Motor neuron (in vitro differentiated cells): ENCODE results near the gene TXLNB. TPM values are rescaled to one million over a fixed set of nuclear protein-coding genes. Genes with fewer than 3 reads are reported as not detected.

Source experiments
- ATAC-seq, 8 experiments: fragments of 200-7000 bp; cut with Tn5 transposase; replicated peaks in 6 of 8; 2 replicates each; pipeline ENCODE4 v1.8.0; 2021; ENCODE audit warnings: mild to moderate bottlenecking in 8 of 8, moderate library complexity in 8 of 8
- H3K27ac ChIP-seq, 2 donors: fragments of 250-450 bp; sonication (Bioruptor Pico); 2 replicates each; pipeline ENCODE4 v1.9.0; 2021; ENCODE audit warnings: antibody characterized with exemption in 2 of 2, mild to moderate bottlenecking in 2 of 2, moderate library complexity in 1 of 2
- H3K4me1 ChIP-seq, 2 donors: fragments of 250-450 bp; sonication (Bioruptor Pico); replicated peaks in 1 of 2; 2 replicates each; pipeline ENCODE4 v1.6.1; 2021; ENCODE audit warnings: antibody characterized with exemption in 2 of 2, mild to moderate bottlenecking in 2 of 2, moderate library complexity in 1 of 2
- H3K4me3 ChIP-seq, 5 donors: fragments of 250-450 bp; sonication (Bioruptor Pico); 2 replicates each; pipeline ENCODE4 v1.9.0; 2021; ENCODE audit warnings: antibody characterized with exemption in 5 of 5, mild to moderate bottlenecking in 5 of 5, moderate library complexity in 4 of 5
- WGBS, 10 experiments: fragments of 450-650 bp; shearing (Covaris generic); methylation state at CpG; one replicate each; pipeline ENCODE4 v1.0.0; 2022; 5-methylcytosine and 5-hydroxymethylcytosine counted together
- in situ Hi-C, 9 experiments: fragments of 400-800 bp; cut with MboI; loops; one replicate each; pipeline ENCODE4 v1.15.0; 2021; ENCODE audit warnings: low sequenced_read_pairs in 9 of 9, low pct_unique_long_range_greater_than_20kb in 2 of 9; ENCODE audit not compliant: unreplicated experiment in 9 of 9
- total RNA-seq, 8 experiments: library from RNA; unstranded; fragments of 300-600 nt; gene quantifications; 2 replicates each; pipeline versions ENCODE4 v1.2.3 to v1.2.4, GENCODE V29; 2022

Gene TXLNB
- total RNA-seq, 8 experiments from 2014 or later, result 0.27 to 9.7 (median 0.82) TPM

DNA sequence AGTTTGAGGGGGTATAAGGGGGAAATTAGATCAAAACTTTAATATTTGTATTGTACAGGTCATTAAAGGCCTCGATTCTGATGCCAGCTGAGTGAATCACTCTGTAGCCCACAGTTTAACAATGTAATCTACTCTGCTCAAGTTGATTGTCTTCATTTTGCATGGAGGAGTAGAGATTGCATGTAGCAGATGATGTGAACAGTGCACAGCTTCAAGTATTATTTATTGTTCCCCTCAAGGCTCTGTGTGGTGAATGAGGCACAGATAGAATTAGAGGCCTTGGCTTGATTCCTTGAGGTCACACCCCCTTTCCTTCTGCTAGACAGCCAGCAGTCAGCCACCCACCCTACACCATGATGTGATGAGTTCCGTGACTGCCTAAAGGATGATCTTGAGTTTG is 38.1 kb downstream of the TXLNB start:
- peak in 2 of 8 experiments; percentile 14 to 50 for ATAC-seq
- Histone ChIP-seq H3K4me3 (no peak overlapping the region), H3K4me1 (no peaks in the 10 kb centered on the region), H3K27ac (no peak overlapping the region)
- in situ Hi-C loops, result no loop called here
- 0 to 100% (median 85%) methylated on average over 1 to 2 of the region's 2 CpGs; no CpG with 5 or more reads in 2 of the 10 experiments for WGBS, 10 experiments

DNA sequence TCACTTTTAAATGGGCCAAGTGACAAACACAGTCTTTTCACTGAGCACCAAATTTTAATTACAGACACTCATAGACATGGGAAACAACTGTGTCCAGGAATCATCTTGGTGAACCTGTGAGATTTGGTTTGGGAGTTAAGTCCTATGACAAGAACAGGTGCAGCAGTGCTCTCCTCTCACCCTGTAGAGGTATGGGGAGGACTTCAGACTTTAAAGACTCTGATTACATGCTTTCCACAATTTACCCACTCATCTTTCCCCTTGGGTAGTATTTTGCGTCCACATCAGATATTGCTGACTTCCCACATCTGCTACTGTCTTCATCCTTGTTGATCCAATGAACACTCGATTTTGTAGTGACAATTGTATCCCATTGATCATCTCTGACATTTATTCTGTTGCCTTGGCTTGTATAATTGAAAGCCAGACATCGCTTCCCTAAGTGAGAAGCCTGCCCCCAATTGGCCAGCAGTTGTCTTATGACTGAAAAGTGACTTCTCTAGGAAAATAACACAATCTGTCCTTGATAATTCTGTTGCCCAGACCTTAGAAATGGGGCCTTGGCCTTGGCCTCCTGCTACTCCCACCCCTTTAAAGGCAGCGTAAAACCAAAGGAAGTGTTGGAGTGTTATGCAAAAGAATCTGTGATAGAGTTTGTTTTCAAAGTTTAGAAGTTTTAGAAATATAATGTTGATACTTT is 40.0 kb downstream of the TXLNB start:
- Histone ChIP-seq H3K4me1 (no peaks in the 10 kb centered on the region), H3K4me3 (no peak overlapping the region), H3K27ac (no peak overlapping the region)
- 31 to 100% (median 84%) methylated on average over 2 to 3 of the region's 4 CpGs; no CpG with 5 or more reads in 2 of the 10 experiments for WGBS, 10 experiments
- in situ Hi-C loops, result no loop called here
- no peak for ATAC-seq

DNA sequence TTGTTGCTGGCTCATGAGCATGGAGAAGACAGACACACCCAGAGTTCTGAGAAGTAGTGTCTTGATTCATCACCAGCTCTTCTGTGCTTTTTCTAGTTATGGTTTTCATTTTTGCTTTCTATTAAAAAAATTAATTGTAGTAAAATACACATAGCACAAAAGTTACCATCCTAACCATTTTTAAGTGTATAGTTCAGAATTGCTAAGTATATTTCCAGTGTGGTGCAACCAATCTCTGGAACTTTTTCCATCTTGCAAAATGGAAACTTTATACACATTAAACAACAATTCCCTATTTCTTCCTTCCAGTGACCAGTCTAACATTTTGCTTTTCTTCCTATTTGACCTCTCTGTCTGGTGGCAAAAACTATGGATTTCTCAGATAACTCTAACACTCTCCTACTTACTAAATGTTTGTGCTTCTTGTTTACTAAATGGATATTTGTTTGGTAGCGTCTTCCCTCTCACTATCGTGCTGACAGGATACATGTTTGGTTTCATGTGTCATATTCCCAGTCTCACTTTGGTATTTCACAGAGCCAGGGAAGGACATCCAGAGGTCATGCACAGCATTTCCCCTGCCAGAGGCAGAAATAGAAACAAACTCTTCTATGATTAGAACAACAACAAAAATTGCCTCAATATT is 40.6 kb downstream of the TXLNB start:
- H3K27ac ChIP-seq, result no peak overlapping the region
- no peak overlapping the region for H3K4me3 ChIP-seq
- no peaks in the 10 kb centered on the region for H3K4me1 ChIP-seq
- in situ Hi-C loops, result no loop called here
- ATAC-seq, result peak in 3 of 8 experiments; percentile 22 to 82 (median 73)
- 0 to 100% (median 89%) methylated on average over 1 to 2 of the region's 2 CpGs; no CpG with 5 or more reads in 2 of the 10 experiments for WGBS, 10 experiments

DNA sequence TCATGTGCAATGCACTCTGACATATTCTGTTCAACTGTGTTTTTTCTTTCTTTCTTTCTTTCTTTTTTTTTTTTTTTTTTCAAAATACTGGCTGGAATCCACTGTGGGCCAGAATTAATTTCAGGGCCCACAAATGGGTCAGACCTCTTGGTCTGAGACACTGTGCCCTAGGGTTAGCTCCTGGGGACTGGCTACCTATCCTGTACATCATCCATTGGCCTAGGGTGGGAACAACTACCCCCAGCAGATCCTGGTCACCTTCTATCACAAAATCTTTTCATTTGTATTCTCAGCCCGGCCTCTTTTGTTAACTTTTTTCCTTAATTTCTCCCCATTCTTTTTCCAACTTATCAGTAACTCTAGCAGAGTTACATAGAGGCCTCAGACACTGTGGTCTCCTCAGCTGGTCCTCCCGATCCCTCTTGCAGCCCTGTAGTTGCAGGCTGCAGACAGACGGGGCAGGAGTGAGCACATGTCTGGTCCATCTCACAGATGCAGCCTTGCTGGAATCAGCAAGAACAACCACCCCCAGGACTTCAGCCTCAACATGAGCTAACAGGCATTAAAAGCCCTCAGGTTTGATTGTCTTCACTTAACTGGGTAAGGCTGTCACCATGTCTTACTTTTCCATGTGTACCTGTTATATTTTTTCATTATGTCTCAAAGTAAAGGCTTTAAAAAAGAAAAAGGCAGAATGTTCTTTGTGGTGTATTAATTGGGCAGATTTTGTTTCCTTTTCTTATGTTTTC is 41.3 kb downstream of the TXLNB start:
- in situ Hi-C loops, result no loop called here
- peak; percentile 48 to 90 (median 78) for ATAC-seq
- 0 to 57% (median 33%) methylated on average over 1 to 3 of the region's 3 CpGs for WGBS, 10 experiments
- no peak overlapping the region for H3K27ac ChIP-seq
- H3K4me1 ChIP-seq, result no peaks in the 10 kb centered on the region
- H3K4me3 ChIP-seq, result no peak overlapping the region

- in situ Hi-C loops, result no loop called here
- 81 to 100% (median 93%) methylated on average over 1 to 4 of the region's 4 CpGs; no CpG with 5 or more reads in 1 of the 10 experiments for WGBS, 10 experiments
- Histone ChIP-seq H3K4me1 (no peaks in the 10 kb centered on the region), H3K27ac (no peak overlapping the region), H3K4me3 (no peak overlapping the region)
- no peak for ATAC-seq
Observed at GRCh38 chr6:139249395-139249794, 42.4 kb downstream of the TXLNB start.

GRCh38 chr6:139248911-139249310 is 42.9 kb downstream of the TXLNB start:
- no peaks in the 10 kb centered on the region for H3K4me1 ChIP-seq
- no peak for ATAC-seq
- no peak overlapping the region for H3K4me3 ChIP-seq
- WGBS, 10 experiments, result 50 to 100% (median 93%) methylated on average over 1 to 3 of the region's 3 CpGs
- in situ Hi-C loops, result no loop called here
- no peak overlapping the region for H3K27ac ChIP-seq

- WGBS, 10 experiments, result 70 to 95% (median 80%) methylated on average over 2 of the region's 2 CpGs; no CpG with 5 or more reads in 1 of the 10 experiments
- in situ Hi-C loops, result no loop called here
- no peak overlapping the region for H3K4me3 ChIP-seq
- no peaks in the 10 kb centered on the region for H3K4me1 ChIP-seq
- no peak for ATAC-seq
- no peak overlapping the region for H3K27ac ChIP-seq
Observed at GRCh38 chr6:139247618-139248017, 44.2 kb downstream of the TXLNB start.

DNA sequence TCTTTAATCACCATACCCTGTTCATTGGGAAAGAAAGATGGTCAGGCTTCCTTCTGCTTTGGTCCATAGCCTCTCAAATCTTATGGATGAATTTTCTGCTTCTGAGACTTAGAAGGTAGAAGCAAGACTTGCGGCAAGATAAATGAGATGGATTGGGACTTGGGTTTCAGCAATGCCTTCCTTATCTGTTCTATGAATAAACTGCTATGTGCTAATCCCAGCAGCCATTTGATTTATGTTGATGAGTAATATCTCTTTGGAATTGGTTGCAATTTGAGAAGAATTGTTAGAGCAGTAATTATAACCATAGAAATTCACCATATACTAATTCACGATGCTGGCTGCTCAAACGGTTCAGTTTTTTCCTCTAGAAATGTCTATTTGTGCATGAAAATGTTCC is 48.3 kb downstream of the TXLNB start:
- WGBS, 10 experiments, result 20 to 100% (median 86%) methylated on average over 1 to 3 of the region's 3 CpGs; no CpG with 5 or more reads in 2 of the 10 experiments
- Histone ChIP-seq H3K4me3 (no peak overlapping the region), H3K4me1 (peaks cover 2% of the 10 kb centered on the region in 2 donors), H3K27ac (no peak overlapping the region)
- in situ Hi-C loops, result no loop called here
- ATAC-seq, result no peak

DNA sequence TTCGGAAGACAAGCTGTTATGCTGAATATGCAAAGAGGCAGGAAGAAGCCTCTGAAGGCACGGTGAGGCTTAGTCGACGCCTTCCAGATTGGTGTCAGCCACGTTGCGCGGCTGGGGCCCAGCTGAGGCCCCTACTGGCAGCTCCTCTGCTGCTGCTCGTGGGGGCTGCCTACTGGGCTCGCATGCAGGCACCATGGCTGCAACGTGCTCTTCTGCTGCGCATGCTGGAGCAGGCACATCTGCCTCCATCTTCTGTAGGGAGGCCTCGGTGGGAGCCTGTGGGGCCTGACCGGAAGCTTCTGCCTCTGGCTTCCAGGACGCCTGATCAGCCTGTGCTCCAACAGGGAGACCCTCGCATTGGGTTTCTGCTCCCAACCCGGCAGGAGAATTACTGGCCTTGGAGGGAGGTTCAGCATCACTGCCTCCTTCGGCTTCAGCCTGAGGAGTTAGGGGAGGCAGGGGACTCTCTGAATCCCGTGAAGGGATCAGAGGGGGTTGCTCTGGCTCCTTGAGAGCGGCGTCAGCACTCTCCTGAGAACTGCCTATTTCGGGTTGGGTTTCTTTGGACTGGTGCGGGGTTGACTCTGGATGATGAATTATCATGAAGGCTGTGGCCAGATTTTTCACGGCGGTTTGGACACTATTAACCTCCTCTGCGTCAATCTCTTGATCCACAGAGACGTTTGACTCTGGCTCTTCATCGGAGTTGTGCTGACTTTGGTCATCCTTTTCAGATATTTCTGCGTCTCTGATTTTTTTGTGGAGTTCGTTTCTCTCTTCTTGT is 49.1 kb downstream of the TXLNB start:
- peak in 1 of 8 experiments; percentile 34 for ATAC-seq
- in situ Hi-C loops, result no loop called here
- Histone ChIP-seq H3K27ac (no peak overlapping the region), H3K4me3 (no peak overlapping the region), H3K4me1 (peaks cover 2% of the 10 kb centered on the region in 2 donors)
- whole genome bisulfite sequencing, 10 experiments, result 67 to 97% (median 83%) methylated on average over 3 to 12 of the region's 29 CpGs; no CpG with 5 or more reads in 1 of the 10 experiments

GRCh38 chr6:139240161-139241010 is 51.4 kb downstream of the TXLNB start:
- H3K27ac ChIP-seq, result no peak overlapping the region
- in situ Hi-C loops, result no loop called here
- H3K4me1 ChIP-seq, result peaks cover 2% of the 10 kb centered on the region in 2 donors
- peak in 4 of 8 experiments; percentile 73 to 86 (median 76) for ATAC-seq
- 0 to 100% (median 33%) methylated on average over 1 to 2 of the region's 2 CpGs; no CpG with 5 or more reads in 1 of the 10 experiments for WGBS, 10 experiments
- H3K4me3 ChIP-seq, result no peak overlapping the region

- no peak overlapping the region for H3K27ac ChIP-seq
- in situ Hi-C loops, result no loop called here
- 46 to 97% (median 72%) methylated on average over 1 to 8 of the region's 10 CpGs; no CpG with 5 or more reads in 2 of the 10 experiments for WGBS, 10 experiments
- ATAC-seq, result peak in 1 of 8 experiments; percentile 29
- no peak overlapping the region for H3K4me3 ChIP-seq
- H3K4me1 ChIP-seq, result peaks cover 2% of the 10 kb centered on the region in 2 donors
Observed at GRCh38 chr6:139239064-139239463, 52.7 kb downstream of the TXLNB start.

GRCh38 chr6:139236105-139236504 is 55.7 kb downstream of the TXLNB start:
- no peak overlapping the region for H3K4me3 ChIP-seq
- peaks cover 2% of the 10 kb centered on the region in 2 donors for H3K4me1 ChIP-seq
- in situ Hi-C loops, result no loop called here
- WGBS, 10 experiments, result 59 to 83% (median 77%) methylated on average over 1 to 5 of the region's 5 CpGs; no CpG with 5 or more reads in 4 of the 10 experiments
- H3K27ac ChIP-seq, result no peak overlapping the region
- ATAC-seq, result peak in 2 of 8 experiments; percentile 28 to 60
